ENCODE results near the gene ZNF319.

GRCh38 chr16:57955572-57956188 is 44.8 kb downstream of the ZNF319 start:
- TF ChIP-seq POLR2A (IDR thresholded peaks at IDR 0.05): no peak
- TF ChIP-seq CTCF (IDR thresholded peaks at IDR 0.05): no peak

All from Peyer's patch (tissue), 4 donors.